Measurements from ENCODE around the gene TMEM248.
"Not testable (repeated sequence)": the region's sequence is repeated elsewhere in the genome, so short reads cannot be mapped to it uniquely, and the experiment has no call there.

The TMEM248 gene

DNA sequence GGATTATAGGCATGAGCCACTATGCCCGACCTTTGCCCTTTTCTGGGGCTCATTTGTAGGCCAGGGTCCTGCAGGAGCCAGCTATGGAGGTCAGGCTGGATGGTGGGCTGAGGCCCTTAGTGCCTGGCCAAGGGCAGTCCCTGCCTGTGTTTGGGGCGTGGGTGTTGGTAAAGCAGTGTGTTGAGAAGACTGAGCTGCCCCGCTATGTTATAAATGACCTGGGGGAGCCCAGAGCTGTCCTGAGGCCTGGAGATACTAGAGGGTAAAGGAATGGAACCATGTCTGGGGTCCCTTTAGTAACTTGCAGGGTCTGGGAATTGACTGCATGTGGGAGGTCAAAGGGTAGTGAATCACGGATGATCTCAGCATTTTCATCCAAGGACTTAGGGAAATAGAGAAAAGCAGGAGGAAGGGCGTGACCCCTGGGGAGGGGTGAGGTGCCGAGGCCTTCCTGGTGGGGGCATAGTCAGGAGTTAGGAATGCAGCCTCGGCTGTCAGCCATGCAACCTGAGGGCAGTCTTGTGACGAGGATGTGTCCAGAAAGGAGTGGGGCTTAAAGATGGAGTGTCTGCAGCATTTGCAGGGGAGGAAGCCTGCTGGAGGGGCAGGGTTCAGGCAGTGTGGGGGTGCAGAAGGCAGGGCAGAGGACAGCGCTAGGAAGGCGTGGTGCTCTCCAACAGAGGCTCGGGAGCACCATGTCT, 31.5 kb downstream of the TMEM248 start:
- peak; percentile 54 for DNase-seq

DNA sequence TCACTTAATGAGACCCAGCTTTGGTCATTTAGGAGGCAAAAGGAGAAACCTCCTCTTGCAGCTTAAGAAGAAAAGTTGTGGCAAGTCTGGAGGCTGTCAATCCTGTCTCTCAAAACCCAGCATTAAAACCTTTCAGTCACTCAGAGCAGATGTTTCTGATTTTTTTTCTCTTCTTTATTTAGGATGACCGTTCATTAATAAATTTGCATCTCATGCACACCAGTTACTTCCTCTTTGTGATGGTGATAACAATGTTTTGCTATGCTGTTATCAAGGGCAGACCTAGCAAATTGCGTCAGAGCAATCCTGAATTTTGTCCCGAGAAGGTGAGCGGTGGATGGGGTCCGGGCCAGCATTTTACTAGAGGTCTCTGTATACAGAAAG, 32.0 kb downstream of the TMEM248 start:
- DNase-seq = no peak

DNA sequence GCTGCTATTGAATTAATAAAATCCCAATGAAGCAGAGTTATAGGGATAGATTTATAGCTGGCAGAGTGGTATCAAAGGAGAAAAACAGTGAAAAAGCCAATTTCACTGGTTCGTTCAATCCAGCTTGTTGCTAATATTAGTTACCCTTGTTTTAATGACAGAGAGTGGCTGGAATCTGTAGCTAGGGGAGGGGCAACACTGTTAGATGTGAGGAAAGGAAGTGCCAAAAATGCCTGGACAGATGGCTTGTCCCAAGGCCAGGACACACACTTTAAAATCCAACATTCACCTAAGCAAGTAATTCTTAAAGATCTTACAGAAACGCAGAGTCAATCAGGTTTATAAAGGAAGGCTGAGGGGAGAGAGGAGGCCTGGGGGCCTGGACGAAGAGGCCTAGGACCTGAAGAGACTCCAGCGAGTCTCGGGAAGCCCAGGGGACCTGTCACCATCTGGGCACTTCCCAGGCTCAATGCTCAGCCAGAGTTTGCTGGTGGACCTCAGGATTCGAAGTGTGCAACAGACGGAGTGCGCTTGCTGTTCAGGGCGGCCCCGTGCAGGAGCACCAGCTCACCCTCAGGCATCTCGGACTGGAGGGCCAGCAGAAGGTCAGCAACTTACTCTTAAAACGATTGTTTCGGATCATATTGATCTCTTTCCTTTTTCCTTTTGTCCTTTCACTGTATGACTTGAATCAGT, 36.7 kb downstream of the TMEM248 start:
- DNase-seq = no peak

DNA sequence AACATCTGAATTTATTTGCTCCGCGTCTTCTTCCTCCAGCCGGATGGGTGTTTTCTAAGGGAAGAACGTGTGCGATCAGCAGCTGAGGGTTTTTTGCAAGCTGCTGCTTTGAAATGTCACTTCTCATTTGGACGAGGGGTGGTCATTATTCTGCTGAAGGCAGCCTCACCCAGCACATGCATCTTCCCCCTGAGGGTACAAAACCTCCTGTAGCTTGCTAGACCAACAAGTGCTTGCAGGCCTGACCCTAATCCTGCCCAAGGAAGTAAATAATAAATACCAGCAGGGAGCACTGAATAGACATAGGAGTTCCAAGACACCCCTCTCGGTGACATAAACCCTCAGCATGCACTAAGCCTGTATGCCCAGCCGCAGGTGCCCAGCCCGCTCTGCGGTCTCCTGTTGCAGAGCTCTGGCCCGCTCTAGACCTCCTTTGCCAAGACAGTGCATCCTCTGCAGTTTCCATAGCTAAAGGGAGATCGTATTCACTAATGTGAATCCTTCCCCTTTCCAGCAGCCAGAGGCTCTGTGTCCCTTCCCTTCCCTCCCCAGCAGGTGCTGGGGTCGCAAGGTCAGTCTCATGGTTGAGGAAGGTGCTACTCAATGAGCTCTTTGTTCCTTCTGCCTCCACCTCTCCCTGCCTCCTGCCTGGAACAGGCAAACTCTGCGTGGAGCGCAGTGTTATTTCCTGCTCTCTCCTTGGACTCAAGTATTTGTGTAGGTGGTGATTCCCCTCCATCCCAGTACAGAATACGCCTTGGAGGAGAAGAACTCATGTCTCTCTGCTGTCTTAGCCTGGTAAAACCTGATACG, 37.7 kb downstream of the TMEM248 start:
- no peak for DNase-seq

- DNase-seq = no peak
Observed at GRCh38 chr7:66960192-66960591, 39.2 kb downstream of the TMEM248 start.

GRCh38 chr7:66961096-66961495, 40.1 kb downstream of the TMEM248 start:
- DNase-seq = no peak

DNA sequence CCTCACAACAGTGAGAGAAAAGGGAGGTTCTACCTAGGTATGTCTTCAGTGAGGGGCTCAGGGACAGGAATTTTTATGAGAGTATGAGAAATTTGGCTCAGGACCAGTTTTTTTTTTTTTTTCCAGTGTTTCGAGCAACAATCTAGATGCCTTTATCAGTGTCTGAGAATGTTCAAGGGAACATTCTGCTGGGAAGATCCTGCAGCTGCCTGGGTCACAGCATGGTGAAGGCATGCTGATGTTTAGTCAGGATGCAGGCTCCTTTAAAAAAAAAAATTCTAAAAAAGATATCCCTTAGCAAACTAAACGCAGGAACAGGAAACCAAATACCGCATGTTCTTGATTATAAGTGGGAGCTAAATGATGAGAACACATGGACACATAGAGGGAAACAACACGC, 43.4 kb downstream of the TMEM248 start:
- peak; percentile 51 for DNase-seq

DNA sequence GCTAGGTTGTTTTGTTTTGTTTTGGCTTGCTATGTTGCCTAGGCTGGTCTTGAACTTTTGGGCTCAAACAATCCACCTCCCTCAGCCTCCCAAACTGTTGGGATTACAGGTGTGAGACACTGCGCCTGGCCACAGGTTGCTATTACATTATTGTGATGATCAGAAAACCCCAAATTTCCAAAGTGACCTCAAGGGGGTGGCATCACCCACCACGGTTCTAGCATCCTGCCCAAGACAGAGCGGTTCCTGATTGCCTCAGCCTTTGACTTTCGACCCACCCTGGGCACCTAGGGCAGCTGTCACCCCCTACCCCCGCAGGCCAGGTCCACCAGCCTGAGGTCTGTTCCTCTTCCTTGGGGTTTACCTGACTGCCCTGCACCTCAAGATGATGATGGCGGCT, 46.0 kb downstream of the TMEM248 start:
- no peak for DNase-seq

DNA sequence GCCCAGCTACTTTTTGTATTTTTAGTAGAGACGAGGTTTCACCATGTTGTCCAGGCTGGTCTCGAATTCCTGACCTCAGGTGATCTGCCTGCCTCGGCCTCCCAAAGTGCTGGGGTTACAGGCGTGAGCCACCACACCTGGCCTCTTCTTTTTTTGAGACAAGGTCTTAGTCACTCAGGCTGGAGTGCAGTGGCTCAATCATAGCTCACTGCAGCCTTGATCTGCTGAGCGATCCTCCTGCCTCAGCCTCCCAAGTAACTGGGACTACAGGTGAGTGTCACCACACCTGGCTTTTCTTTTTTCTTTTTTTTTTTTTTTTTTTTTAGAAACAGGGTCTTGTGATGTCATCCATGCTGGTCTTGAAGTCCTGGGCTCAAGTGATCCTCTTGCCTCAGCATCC, 48.0 kb downstream of the TMEM248 start:
- not testable (repeated sequence) for DNase-seq

GRCh38 chr7:66970310-66970709, 49.3 kb downstream of the TMEM248 start:
- no peak for DNase-seq

- peak; percentile 28 for DNase-seq
Observed at GRCh38 chr7:66974986-66975590, 54.1 kb downstream of the TMEM248 start.

DNA sequence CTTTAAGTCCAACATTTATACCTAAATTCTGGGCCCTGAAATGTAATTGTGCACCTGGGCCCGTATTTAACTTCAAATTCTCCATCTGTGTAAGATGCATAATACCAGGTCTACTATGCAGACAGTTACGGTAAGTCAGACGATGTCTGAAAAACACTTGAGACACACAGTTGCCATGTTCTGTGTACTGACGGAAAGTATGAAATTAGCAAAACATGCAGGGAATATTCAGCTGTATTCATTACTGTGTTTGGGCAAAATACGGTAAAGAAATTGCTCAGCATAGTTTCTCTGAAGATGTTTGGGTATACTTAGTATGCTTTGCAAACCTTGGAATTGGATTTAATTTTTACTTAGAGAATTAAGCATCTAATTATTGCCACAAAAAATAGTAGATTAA, 57.3 kb downstream of the TMEM248 start:
- not testable (repeated sequence) for DNase-seq

DNA sequence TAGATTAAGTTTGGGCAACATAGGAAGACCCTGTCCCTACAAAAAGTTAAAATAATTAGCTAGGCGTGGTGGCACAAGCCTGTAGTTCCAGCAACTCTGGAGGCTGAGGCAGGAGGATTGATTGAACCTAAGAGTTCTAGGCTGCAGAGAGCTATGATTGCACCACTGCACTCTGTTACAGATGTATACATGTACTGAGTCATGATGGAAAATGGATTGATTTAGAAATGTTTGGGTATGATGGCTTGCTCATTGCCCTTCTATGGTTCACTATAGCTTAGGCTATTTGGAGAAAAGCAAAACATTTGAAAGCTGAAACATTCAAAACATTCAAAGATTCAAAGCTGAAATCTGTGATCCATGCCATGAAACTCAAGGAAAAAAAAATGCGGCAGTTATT, 58.0 kb downstream of the TMEM248 start:
- DNase-seq = not testable (repeated sequence)

- DNase-seq = not testable (repeated sequence)
Observed at GRCh38 chr7:66980336-66980735, 59.3 kb downstream of the TMEM248 start.

DNA sequence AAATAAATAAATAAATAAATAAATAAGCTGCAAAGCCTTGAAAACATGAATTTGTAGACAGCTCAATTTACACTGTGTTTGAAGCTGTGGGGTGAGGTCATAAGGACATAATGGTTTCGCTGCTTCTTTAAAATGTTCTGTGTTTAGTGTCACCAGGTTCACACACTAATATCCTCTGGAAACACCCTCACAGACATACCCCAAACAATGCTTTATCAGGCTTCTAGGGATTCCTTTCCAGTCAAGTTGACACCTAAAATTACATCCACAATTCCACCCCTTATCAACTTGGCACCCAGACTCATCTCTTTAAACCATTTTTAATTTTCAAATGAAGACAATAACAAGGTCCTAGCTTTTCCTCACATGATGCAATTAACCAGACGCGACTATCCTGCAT, 68.5 kb downstream of the TMEM248 start:
- not testable (repeated sequence) for DNase-seq

GRCh38 chr7:66994051-66994450, 73.0 kb downstream of the TMEM248 start:
- DNase-seq = not testable (repeated sequence)

GRCh38 chr7:66994691-66995049, 73.6 kb downstream of the TMEM248 start:
- peak; percentile 83 for DNase-seq

- DNase-seq = peak; percentile 99
Observed at GRCh38 chr7:66995050-66995776, 74.2 kb downstream of the TMEM248 start, which contains the start of gene SBDS. TSS of gene SBDS (minus strand) at chr7:66995586. CDS start at chr7:66995417, 169 bp downstream.

GRCh38 chr7:66996444-66997191, 75.6 kb downstream of the TMEM248 start, which contains the start of gene TYW1:
TSS of gene TYW1 (plus strand) at chr7:66996833. CDS start at chr7:66996979, 146 bp downstream.
- DNase-seq = peak; percentile 98

- peak; percentile 28 for DNase-seq
Observed at GRCh38 chr7:67000601-67001258, 79.7 kb downstream of the TMEM248 start.

DNA sequence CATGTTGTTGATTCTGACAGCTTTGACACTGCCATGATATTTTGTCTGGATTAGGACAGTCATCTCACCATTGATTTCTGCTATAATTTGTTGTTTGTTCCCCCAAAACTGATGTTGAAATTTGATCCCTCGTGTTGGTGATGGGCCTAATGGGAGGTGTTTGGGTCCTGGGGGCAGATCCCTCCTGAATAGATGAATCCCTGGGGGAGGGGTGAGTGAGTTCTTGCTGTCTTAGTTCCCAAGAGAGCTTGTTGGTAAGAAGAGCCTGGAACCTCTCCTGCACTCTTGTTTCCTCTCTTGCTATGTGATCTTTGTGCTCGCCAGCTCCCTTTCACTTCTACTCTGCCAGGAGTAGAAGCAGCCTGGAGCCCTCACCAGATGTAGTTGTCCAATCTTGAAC, 83.1 kb downstream of the TMEM248 start:
- not testable (repeated sequence) for DNase-seq
